PC-9 (cell line): Measurements from ENCODE around the gene ARFGEF3. TPM values are rescaled to one million over a fixed set of nuclear protein-coding genes. Genes with fewer than 3 reads are reported as not detected.

ENCODE experiments used
- BruUV-seq: library from RNA; stranded (reverse); fragments of 400-500 nt; replicated peaks from 2 replicates; lab custom pipeline; 2021; lab: Mats Ljungman, UMichigan
- CTCF ChIA-PET: fragments of 300-600 bp; sonication (Branson Sonifier 250); formaldehyde crosslinking; loops from one replicate; lab custom pipeline; 2022; ENCODE audit warnings: antibody characterized with exemption; lab: Charles Lee
- POLR2A ChIA-PET: fragments of 300-600 bp; sonication (Branson Sonifier 250); formaldehyde crosslinking; loops from one replicate; lab custom pipeline; 2022; ENCODE audit warnings: antibody characterized with exemption; ENCODE audit not compliant: unreplicated experiment; lab: Charles Lee
- DNase-seq, 2 experiments: peaks; one replicate each; pipeline versions ENCODE4 v3.0.0 to v3.0.0-alpha.2; 2015 to 2022; ENCODE audit warnings: mixed read lengths in 1 of 2
- H2AFZ ChIP-seq: fragments of 200-600 bp; sonication (generic); 2 replicates; pipeline ENCODE4 v1.8.1; 2017; ENCODE audit warnings: antibody characterized with exemption
- H3F3A ChIP-seq: fragments of 200-600 bp; sonication (generic); 2 replicates; pipeline ENCODE4 v1.8.1; 2017; ENCODE audit warnings: antibody characterized with exemption, mild to moderate bottlenecking, low read depth; ENCODE audit not compliant: insufficient read depth
- H3K27ac ChIP-seq: fragments of 200-600 bp; sonication (generic); 2 replicates; pipeline ENCODE4 v1.6.1; 2016; ENCODE audit warnings: mixed run types
- H3K27me3 ChIP-seq: fragments of 200-600 bp; sonication (generic); 2 replicates; pipeline ENCODE4 v1.6.1; 2016; ENCODE audit warnings: low read depth, mixed run types; ENCODE audit not compliant: insufficient read depth
- H3K36me3 ChIP-seq: fragments of 200-600 bp; sonication (generic); 2 replicates; pipeline ENCODE4 v1.6.1; 2016; ENCODE audit warnings: low read depth, mixed run types
- H3K4me1 ChIP-seq: fragments of 200-600 bp; sonication (generic); replicated peaks from 2 replicates; pipeline ENCODE4 v1.6.1; 2016; ENCODE audit warnings: mixed run types; ENCODE audit not compliant: insufficient read depth
- H3K4me2 ChIP-seq: fragments of 200-600 bp; sonication (generic); 2 replicates; pipeline ENCODE4 v1.6.1; 2017; ENCODE audit warnings: mixed run types
- H3K4me3 ChIP-seq: fragments of 200-600 bp; sonication (generic); 2 replicates; pipeline ENCODE4 v1.6.1; 2016; ENCODE audit warnings: mixed run types
- H3K79me2 ChIP-seq: fragments of 200-600 bp; sonication (generic); 2 replicates; pipeline ENCODE4 v1.6.1; 2017; ENCODE audit warnings: low read depth, mixed run types
- H3K9me2 ChIP-seq: fragments of 200-600 bp; sonication (generic); 2 replicates; pipeline ENCODE4 v1.8.1; 2017; ENCODE audit warnings: mild to moderate bottlenecking; ENCODE audit not compliant: insufficient read depth
- H3K9me3 ChIP-seq: fragments of 200-600 bp; sonication (generic); 2 replicates; pipeline ENCODE4 v1.8.1; 2016; ENCODE audit warnings: low read depth; ENCODE audit not compliant: insufficient read depth
- H4K20me1 ChIP-seq: fragments of 200-600 bp; sonication (generic); 2 replicates; pipeline ENCODE4 v1.8.1; 2017; ENCODE audit not compliant: insufficient read depth
- CTCF ChIP-seq: fragments of 200-600 bp; sonication (generic); conservative IDR thresholded peaks from 2 replicates; pipeline ENCODE4 v1.6.1; 2017; ENCODE audit warnings: mixed run types, antibody characterized with exemption, mild to moderate bottlenecking, moderate library complexity
- EZH2 ChIP-seq: fragments of 200-600 bp; sonication (generic); IDR thresholded peaks from 2 replicates; pipeline ENCODE4 v1.8.0; 2017; ENCODE audit warnings: antibody characterized with exemption, low read depth
- intact Hi-C: fragments of 100-400 bp; cut with micrococcal nuclease; formaldehyde crosslinking; loops from one replicate; pipeline ENCODE4 v1.10.0; 2022; ENCODE audit not compliant: unreplicated experiment
- total RNA-seq: library from RNA; stranded (reverse); gene quantifications from 2 replicates; pipeline ENCODE4 v1.2.3, GENCODE V29; 2021

The ARFGEF3 gene
- total RNA-seq, 1 experiment from 2014 or later = 9.9 TPM

GRCh38 chr6:138374230-138374629, 212.5 kb downstream of the ARFGEF3 start:
- Histone ChIP-seq H4K20me1 (no peaks in the 10 kb centered on the region), H3K79me2 (no peaks in the 10 kb centered on the region), H2AFZ (no peak overlapping the region), H3K9me2 (no peaks in the 10 kb centered on the region; the same call in 1 of the 2 replicates), H3K4me2 (no peak overlapping the region), H3K36me3 (no peaks in the 10 kb centered on the region), H3F3A (no peaks in the 10 kb centered on the region), H3K4me3 (no peak overlapping the region), H3K27me3 (no peaks in the 10 kb centered on the region), H3K4me1 (peaks cover 29% of the 10 kb centered on the region), H3K9me3 (no peaks in the 10 kb centered on the region), H3K27ac (no peak overlapping the region)
- ChIA-PET CTCF (no interaction called here), POLR2A (no interaction called here)
- TF ChIP-seq EZH2 (no peak), CTCF (no peak)
- BruUV-seq = no TSS peak
- DNase-seq = no peak
- intact Hi-C loops = no loop called here

- no TSS peak for BruUV-seq
- ChIA-PET POLR2A (no interaction called here), CTCF (no interaction called here)
- intact Hi-C loops = no loop called here
- no peaks in the 10 kb centered on the region for H4K20me1 ChIP-seq
- no peak overlapping the region for H3K4me2 ChIP-seq
- H3K4me3 ChIP-seq = no peak overlapping the region
- H3K79me2 ChIP-seq = no peaks in the 10 kb centered on the region
- no peaks in the 10 kb centered on the region for H3K9me3 ChIP-seq
- no peaks in the 10 kb centered on the region for H3K36me3 ChIP-seq
- no peaks in the 10 kb centered on the region; the same call in 1 of the 2 replicates for H3K9me2 ChIP-seq
- H3F3A ChIP-seq = no peaks in the 10 kb centered on the region
- TF ChIP-seq CTCF = no peak
- TF ChIP-seq EZH2 = no peak
- DNase-seq = no peak
- H2AFZ ChIP-seq = no peak overlapping the region
- H3K27ac ChIP-seq = no peak overlapping the region
- no peaks in the 10 kb centered on the region for H3K27me3 ChIP-seq
- peaks cover 29% of the 10 kb centered on the region for H3K4me1 ChIP-seq
These were observed 213.1 kb downstream of the ARFGEF3 start for GRCh38 chr6:138374815-138375214.

- H3K9me2 ChIP-seq = no peaks in the 10 kb centered on the region; the same call in 1 of the 2 replicates
These were observed 215.3 kb downstream of the ARFGEF3 start for GRCh38 chr6:138377042-138377441.

More at GRCh38 chr6:138377042-138377441, 215.3 kb downstream of the ARFGEF3 start:
- Histone ChIP-seq H2AFZ (no peak overlapping the region), H3K4me1 (peaks cover 12% of the 10 kb centered on the region), H3K27me3 (no peaks in the 10 kb centered on the region), H3F3A (no peaks in the 10 kb centered on the region; the same call in 1 of the 2 replicates), H3K27ac (no peak overlapping the region), H3K4me3 (no peak overlapping the region), H4K20me1 (no peaks in the 10 kb centered on the region), H3K79me2 (no peaks in the 10 kb centered on the region), H3K9me3 (no peaks in the 10 kb centered on the region), H3K36me3 (no peaks in the 10 kb centered on the region), H3K4me2 (no peak overlapping the region)
- TF ChIP-seq CTCF = no peak
- DNase-seq = peak in 1 of 2 experiments; percentile 19
- ChIA-PET POLR2A (no interaction called here), CTCF (no interaction called here)
- intact Hi-C loops = no loop called here
- BruUV-seq = no TSS peak
